BJ (cell line): ENCODE data around the gene ARMC9. TPM values are rescaled to one million over a fixed set of nuclear protein-coding genes. Genes with fewer than 3 reads are reported as not detected.

Experiments used
- CTCF ChIA-PET: fragments of 350-600 bp; formaldehyde crosslinking; extraction: SDS; loops from one replicate; lab custom pipeline; 2021; ENCODE audit warnings: antibody characterized with exemption, inconsistent platforms; lab: Yijun Ruan, JAX
- POLR2A ChIA-PET: fragments of 300-600 bp; sonication (Branson Sonifier 250); formaldehyde crosslinking; extraction: SDS; loops from one replicate; lab custom pipeline; 2021; ENCODE audit warnings: antibody characterized with exemption; lab: Charles Lee
- DNase-seq: peaks from one replicate; pipeline ENCODE4 v3.0.0-alpha.2; 2011; ENCODE audit warnings: low read depth
- H3K27me3 ChIP-seq: 2 replicates; pipeline ENCODE4 v1.6.0; 2011; ENCODE audit warnings: low read length; ENCODE audit not compliant: control insufficient read depth, insufficient read depth
- H3K36me3 ChIP-seq: 2 replicates; pipeline ENCODE4 v1.5.1; 2011; ENCODE audit warnings: low read length; ENCODE audit not compliant: control insufficient read depth, insufficient read depth
- H3K4me3 ChIP-seq: 2 replicates; pipeline ENCODE4 v1.5.1; 2011; ENCODE audit warnings: low read depth, mild to moderate bottlenecking, control low read depth, low read length
- polyA plus RNA-seq: library from polyadenylated mRNA; depleted of rRNA; stranded (reverse); fragments of >200 nt; gene quantifications from 2 replicates; pipeline ENCODE4 v1.2.3, GENCODE V29; 2011
- TF ChIP-seq, protein P1 (sequence below): IDR thresholded peaks from 2 replicates; pipeline ENCODE4 v1.5.1; 2011; ENCODE audit warnings: low read depth, mild to moderate bottlenecking, control low read depth, inconsistent platforms, low read length, moderate library complexity; ENCODE audit not compliant: insufficient read depth

The ARMC9 gene
- polyA plus RNA-seq, 1 experiment: 83.1 TPM

DNA sequence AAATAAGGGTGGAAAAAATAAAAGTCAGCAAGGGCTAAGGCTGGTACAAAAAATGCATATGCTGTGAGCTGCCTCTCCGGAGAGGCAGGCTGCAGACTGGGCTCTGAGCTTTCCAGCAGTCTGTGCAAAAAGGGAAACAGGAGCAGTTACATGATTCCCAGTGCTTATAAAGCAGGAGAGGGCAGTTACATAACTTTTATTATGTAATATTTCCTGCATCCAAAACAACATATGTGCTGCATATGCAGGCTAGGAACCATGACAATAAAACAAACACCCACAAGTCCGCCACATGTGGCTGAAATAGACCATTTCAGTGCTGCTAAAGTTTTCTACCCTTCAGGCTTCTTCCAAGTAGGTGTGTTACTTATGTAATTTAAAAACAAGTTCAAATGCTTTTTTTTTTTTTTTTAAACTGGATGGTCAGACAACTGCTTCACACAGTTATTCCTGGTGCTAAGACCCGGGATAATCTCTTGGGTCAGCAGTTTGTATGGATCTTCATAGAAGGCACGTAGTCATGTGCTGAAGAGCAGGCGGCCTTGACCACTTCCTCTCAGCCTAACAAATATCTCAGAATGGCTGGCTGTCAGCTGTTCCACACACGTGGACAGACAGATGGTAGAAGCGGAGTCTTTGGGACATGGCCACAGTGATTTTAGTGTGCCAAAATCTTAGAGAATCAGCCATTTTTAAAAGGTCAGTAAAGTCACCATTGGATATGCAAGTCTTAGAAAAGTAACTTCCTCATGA, 43.5 kb downstream of the ARMC9 start:
- peak; percentile 62 for DNase-seq
- POLR2A ChIA-PET: no interaction called here
- no peaks in the 10 kb centered on the region for H3K27me3 ChIP-seq
- CTCF ChIA-PET: interaction anchor here (1.0 to 1.5 kb wide), 3 partner anchors 15 to 165 kb away, joined by 4 read pairs; no protein-coding TSS in a partner anchor
- TF ChIP-seq, protein P1, sequence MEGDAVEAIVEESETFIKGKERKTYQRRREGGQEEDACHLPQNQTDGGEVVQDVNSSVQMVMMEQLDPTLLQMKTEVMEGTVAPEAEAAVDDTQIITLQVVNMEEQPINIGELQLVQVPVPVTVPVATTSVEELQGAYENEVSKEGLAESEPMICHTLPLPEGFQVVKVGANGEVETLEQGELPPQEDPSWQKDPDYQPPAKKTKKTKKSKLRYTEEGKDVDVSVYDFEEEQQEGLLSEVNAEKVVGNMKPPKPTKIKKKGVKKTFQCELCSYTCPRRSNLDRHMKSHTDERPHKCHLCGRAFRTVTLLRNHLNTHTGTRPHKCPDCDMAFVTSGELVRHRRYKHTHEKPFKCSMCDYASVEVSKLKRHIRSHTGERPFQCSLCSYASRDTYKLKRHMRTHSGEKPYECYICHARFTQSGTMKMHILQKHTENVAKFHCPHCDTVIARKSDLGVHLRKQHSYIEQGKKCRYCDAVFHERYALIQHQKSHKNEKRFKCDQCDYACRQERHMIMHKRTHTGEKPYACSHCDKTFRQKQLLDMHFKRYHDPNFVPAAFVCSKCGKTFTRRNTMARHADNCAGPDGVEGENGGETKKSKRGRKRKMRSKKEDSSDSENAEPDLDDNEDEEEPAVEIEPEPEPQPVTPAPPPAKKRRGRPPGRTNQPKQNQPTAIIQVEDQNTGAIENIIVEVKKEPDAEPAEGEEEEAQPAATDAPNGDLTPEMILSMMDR: no peak
- H3K36me3 ChIP-seq: peaks cover 24% of the 10 kb centered on the region
- H3K4me3 ChIP-seq: no peak overlapping the region

DNA sequence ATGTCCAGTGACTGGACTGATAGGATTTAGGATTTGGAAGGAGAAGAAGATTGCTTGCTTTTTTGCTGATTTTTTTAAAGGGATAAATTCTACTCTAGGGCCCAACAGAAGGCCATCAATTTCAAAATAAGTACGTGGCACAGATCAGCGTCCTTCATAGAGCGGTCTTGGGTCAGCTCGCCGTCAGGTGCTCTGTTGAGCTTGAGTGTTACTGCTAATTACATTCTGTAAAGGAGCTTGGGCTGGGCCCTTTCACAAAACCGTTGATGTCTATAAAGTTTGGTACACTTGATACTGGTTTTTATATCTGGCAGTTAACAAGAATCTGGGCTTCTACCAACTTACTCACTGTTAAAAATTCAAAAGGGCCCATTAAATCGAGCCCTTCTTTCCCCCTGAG, 45.4 kb downstream of the ARMC9 start:
- ChIA-PET CTCF (interaction anchor here (0.8 to 1.6 kb wide), 5 partner anchors 10 to 182 kb away, joined by 3 to 4 read pairs (median 3); no protein-coding TSS in a partner anchor), POLR2A (no interaction called here)
- DNase-seq: no peak

DNA sequence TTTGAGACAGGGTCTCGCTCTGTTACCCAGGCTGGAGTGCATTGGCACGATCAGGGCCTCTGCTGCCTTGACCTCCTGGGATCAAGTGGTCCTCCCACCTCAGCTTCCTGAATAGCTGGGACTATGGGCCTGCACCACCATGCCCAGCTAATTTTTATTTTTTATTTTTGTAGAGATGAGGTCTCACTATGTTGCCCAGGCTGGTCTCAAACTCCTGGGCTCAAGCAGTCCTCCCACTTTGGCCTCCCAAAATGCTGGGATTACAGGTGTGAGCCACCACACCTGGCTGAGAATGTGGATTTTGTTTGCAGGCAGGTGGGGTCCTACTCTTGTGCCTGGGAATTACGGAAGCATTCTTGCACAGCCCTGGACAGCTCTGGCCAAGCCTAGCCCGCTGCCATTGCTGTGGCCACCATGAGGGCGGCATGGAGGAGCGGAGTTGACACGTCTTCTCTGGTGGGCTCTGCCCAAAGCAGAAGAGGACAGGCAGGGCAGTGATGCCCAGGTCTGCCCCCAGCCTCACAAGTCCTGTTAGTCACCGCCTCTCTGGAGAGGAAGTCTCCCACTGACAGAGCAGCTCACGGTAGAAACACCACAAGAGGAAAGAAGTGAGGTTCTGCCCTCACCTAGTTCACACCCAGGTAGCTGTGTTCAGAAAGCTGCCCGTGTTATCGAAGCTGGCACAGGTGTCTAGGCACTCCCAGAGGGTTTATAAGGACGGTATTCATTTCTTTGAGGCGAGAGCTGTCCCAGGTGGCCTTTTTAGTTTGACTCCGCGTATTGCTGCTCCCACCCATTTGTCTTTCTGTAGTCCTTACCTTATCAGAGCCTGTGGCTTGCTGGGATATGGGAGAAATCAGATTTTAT, 46.2 kb downstream of the ARMC9 start:
- TF ChIP-seq, protein P1: no peak
- no peak overlapping the region for H3K4me3 ChIP-seq
- CTCF ChIA-PET: interaction anchor here (0.8 to 1.6 kb wide), 5 partner anchors 9 to 181 kb away, joined by 3 to 4 read pairs (median 3); no protein-coding TSS in a partner anchor
- no peaks in the 10 kb centered on the region for H3K27me3 ChIP-seq
- H3K36me3 ChIP-seq: peaks cover 23% of the 10 kb centered on the region
- no peak for DNase-seq
- POLR2A ChIA-PET: no interaction called here

More for the DNA sequence above, 45.4 kb downstream of the ARMC9 start:
- Histone ChIP-seq H3K4me3 (no peak overlapping the region), H3K36me3 (peaks cover 23% of the 10 kb centered on the region), H3K27me3 (no peaks in the 10 kb centered on the region)
- TF ChIP-seq, protein P1: no peak

DNA sequence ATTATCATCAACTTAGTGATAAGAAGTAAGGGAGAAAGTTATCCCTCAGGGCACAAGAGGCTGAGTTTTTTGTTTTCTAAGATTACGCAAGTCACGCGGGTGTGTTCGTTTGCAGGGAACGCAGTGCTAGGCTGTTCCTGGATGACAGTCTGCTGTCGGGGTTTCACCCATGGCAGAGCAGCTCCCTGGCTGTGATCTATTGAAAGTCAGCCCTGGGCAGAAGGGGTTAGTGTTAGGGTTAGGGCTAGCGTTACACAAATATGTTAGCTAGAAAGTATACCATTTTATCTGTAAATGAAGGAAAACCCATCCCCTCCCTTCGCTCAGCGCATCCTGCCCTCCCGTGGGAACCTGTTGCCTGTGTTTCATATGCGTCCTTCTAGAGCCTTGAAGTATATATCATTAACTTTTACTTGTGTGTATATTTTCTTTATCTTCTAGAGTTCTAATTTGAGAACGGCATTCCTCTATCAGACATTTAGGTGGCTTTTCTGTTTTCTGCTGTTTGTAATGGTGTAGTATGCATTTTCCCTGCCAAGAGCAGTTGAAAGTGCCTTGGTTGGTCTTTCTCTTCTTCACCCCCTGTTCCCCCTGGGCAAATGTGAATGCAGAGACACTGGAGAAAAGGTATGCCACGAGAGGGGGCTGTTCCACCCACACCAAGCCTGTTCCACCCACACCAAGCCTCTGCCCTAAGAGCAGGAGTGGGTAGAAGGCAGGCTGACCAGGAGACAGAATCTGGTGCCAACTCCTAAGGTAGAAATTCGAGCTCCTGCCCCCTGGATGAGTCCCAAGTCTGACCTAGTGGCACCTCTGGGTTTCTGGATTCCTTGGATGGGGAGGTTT, 47.0 kb downstream of the ARMC9 start:
- Histone ChIP-seq H3K27me3 (no peaks in the 10 kb centered on the region), H3K4me3 (no peak overlapping the region), H3K36me3 (peaks cover 18% of the 10 kb centered on the region)
- TF ChIP-seq, protein P1: no peak
- ChIA-PET CTCF (interaction anchor here (0.6 to 1.4 kb wide), 4 partner anchors 26 to 167 kb away, joined by 3 to 4 read pairs (median 3); no protein-coding TSS in a partner anchor), POLR2A (no interaction called here)
- DNase-seq: no peak
